HG02610 (cell line): ENCODE data around the gene CCDC178.
A peak's percentile ranks its signal among the peaks of the same experiment; 100 is the strongest.

Experiments
- ATAC-seq: cut with Tn5 transposase; IDR thresholded peaks from one replicate; pipeline ENCODE4 v1.9.1; 2021; ENCODE audit warnings: mild to moderate bottlenecking, moderate library complexity; ENCODE audit not compliant: unreplicated experiment

Gene CCDC178

GRCh38 chr18:32920796-32921787 is 519.4 kb downstream of the CCDC178 start:
- ATAC-seq = no peak

GRCh38 chr18:32919799-32920198 is 520.7 kb downstream of the CCDC178 start:
- peak; percentile 81 for ATAC-seq

- ATAC-seq = no peak
Observed at GRCh38 chr18:32918692-32919250, 521.8 kb downstream of the CCDC178 start.

- ATAC-seq = no peak
Observed at GRCh38 chr18:32915516-32915915, 525.0 kb downstream of the CCDC178 start.

- ATAC-seq = no peak
Observed at GRCh38 chr18:32911660-32912284, 528.7 kb downstream of the CCDC178 start.

- ATAC-seq = no peak
Observed at GRCh38 chr18:32910694-32911296, 529.7 kb downstream of the CCDC178 start.

- no peak for ATAC-seq
Observed at GRCh38 chr18:32909798-32910561, 530.5 kb downstream of the CCDC178 start.

GRCh38 chr18:32908424-32908805 is 532.1 kb downstream of the CCDC178 start:
- ATAC-seq = no peak

- ATAC-seq = no peak
Observed at GRCh38 chr18:32907648-32908423, 532.7 kb downstream of the CCDC178 start.

GRCh38 chr18:32907311-32907585 is 533.3 kb downstream of the CCDC178 start:
- ATAC-seq = no peak

- ATAC-seq = no peak
Observed at GRCh38 chr18:32906506-32907310, 533.8 kb downstream of the CCDC178 start.

GRCh38 chr18:32905651-32906050 is 534.9 kb downstream of the CCDC178 start:
- ATAC-seq = no peak

GRCh38 chr18:32902568-32903330 is 537.8 kb downstream of the CCDC178 start:
- no peak for ATAC-seq

- no peak for ATAC-seq
Observed at GRCh38 chr18:32899819-32900218, 540.7 kb downstream of the CCDC178 start.

GRCh38 chr18:32896776-32897547 is 543.6 kb downstream of the CCDC178 start:
- no peak for ATAC-seq

GRCh38 chr18:32893915-32894314 is 546.6 kb downstream of the CCDC178 start:
- no peak for ATAC-seq

GRCh38 chr18:32891797-32892196 is 548.7 kb downstream of the CCDC178 start:
- ATAC-seq = no peak

- peak; percentile 37 for ATAC-seq
Observed at GRCh38 chr18:32891130-32891529, 549.4 kb downstream of the CCDC178 start.
